HFF-Myc (cell line): Measurements from ENCODE around the gene ZC3H15.

Source experiments
- DNase-seq: peaks from one replicate; pipeline ENCODE4 v3.0.0-alpha.2; 2011; ENCODE audit warnings: low read depth; ENCODE audit errors: extremely low read depth
- H3K4me3 ChIP-seq: replicated peaks from 2 replicates; pipeline ENCODE4 v1.5.1; 2011; ENCODE audit warnings: low read depth, mild to moderate bottlenecking, control low read depth, low read length
- CTCF ChIP-seq: IDR thresholded peaks from 2 replicates; pipeline ENCODE4 v1.5.1; 2012; ENCODE audit warnings: mild to moderate bottlenecking, low read depth, low read length, control low read depth; ENCODE audit errors: missing control alignments

ZC3H15 gene

GRCh38 chr2:186551323-186552050 lies 65.4 kb downstream of the ZC3H15 start:
- no peak for TF ChIP-seq CTCF
- DNase-seq, result no peak
- H3K4me3 ChIP-seq, result no peak overlapping the region

- no peak for TF ChIP-seq CTCF
- no peak overlapping the region for H3K4me3 ChIP-seq
- DNase-seq, result no peak
Observed at GRCh38 chr2:186554429-186554828, 68.4 kb downstream of the ZC3H15 start.

GRCh38 chr2:186554850-186555671 lies 69.0 kb downstream of the ZC3H15 start:
- H3K4me3 ChIP-seq, result no peak overlapping the region
- no peak for TF ChIP-seq CTCF
- DNase-seq, result no peak

GRCh38 chr2:186558512-186559276 lies 72.6 kb downstream of the ZC3H15 start:
- TF ChIP-seq CTCF, result no peak
- no peak overlapping the region for H3K4me3 ChIP-seq
- no peak for DNase-seq
